D721Med (cell line): ENCODE data around the gene ALG8.

ENCODE experiments used
- DNase-seq: peaks from one replicate; pipeline ENCODE4 v3.0.0; 2011; ENCODE audit warnings: low spot score; ENCODE audit not compliant: insufficient read length
- FAIRE-seq: peaks from 2 replicates; lab custom pipeline; 2011; peaks lifted over from hg19 to GRCh38; lab: Jason Lieb, UNC
- CTCF ChIP-seq: IDR thresholded peaks from 2 replicates; pipeline ENCODE4 v1.5.1; 2012; ENCODE audit warnings: mild to moderate bottlenecking, control low read depth; ENCODE audit not compliant: insufficient read depth; ENCODE audit errors: missing control alignments

The ALG8 gene

GRCh38 chr11:78145511-78146025 lies 6.1 kb upstream of the ALG8 start:
- no peak for TF ChIP-seq CTCF
- no peak for DNase-seq
- no peak for FAIRE-seq

GRCh38 chr11:78140392-78141077 lies 1.1 kb upstream of the ALG8 start:
- TF ChIP-seq CTCF, result no peak
- DNase-seq, result no peak
- no peak for FAIRE-seq

GRCh38 chr11:78138694-78139421 lies 568 bp downstream of the ALG8 start:
- no peak for DNase-seq
- TF ChIP-seq CTCF, result no peak
- no peak for FAIRE-seq

- TF ChIP-seq CTCF, result no peak
- FAIRE-seq (no peak), DNase-seq (no peak)
Measured at GRCh38 chr11:78138291-78138690, 1.1 kb downstream of the ALG8 start.

- FAIRE-seq (no peak), DNase-seq (no peak)
- no peak for TF ChIP-seq CTCF
Measured at GRCh38 chr11:78132475-78132874, 7.0 kb downstream of the ALG8 start.

- DNase-seq, result no peak
- TF ChIP-seq CTCF, result no peak
- no peak for FAIRE-seq
Measured at GRCh38 chr11:78131956-78132355, 7.5 kb downstream of the ALG8 start.

GRCh38 chr11:78127403-78127802 lies 12.0 kb downstream of the ALG8 start:
- FAIRE-seq (no peak), DNase-seq (no peak)
- no peak for TF ChIP-seq CTCF
